Measurements from ENCODE around the gene RPUSD1.

GRCh38 chr16:750485-750884 is 37.7 kb downstream of the RPUSD1 start:
- no peak for TF ChIP-seq CTCF (IDR thresholded peaks at IDR 0.05; ENCODE audit: insufficient read depth, low read length, poor library complexity, severe bottlenecking)
- TF ChIP-seq EZH2phosphoT487 (conservative IDR thresholded peaks at IDR 0.05; ENCODE audit: low read length) = no peak
